Measurements from ENCODE around the gene SMIM45.

Gene SMIM45

DNA sequence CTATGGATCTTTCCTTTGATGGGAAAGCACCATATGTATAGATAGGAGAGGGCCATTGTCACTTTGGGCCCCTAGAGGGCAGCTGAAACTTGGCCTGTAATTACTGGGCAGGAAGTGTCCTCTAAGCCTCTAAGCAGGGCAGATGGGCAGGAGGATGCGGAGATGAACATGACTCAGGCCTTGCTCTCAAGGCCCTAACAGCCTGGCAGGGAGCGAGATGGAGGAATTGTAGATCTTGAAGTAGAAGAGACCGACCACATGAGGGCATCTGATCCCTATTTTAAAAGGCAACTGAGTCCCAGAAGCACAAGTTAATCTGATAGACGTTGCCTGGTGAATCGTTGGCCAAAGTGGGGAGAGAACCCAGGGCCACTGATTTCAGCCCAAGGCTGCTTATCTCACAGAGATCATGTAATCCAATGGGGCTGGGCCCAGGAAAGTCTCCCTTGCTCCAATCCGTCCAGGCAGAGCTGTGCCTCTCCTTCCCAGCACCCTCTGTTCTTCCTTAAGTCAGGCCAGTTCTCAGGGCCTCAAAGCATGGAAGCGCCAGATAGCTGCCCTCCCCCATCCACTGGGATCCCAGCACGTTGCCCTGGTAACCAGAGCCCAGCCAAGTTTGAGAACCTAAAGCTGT, 14.8 kb downstream of the SMIM45 start:
- DNase-seq (ENCODE audit: low read depth in 1 of 2, low spot score in 1 of 2): peak in 1 of 2 donors; percentile 35

DNA sequence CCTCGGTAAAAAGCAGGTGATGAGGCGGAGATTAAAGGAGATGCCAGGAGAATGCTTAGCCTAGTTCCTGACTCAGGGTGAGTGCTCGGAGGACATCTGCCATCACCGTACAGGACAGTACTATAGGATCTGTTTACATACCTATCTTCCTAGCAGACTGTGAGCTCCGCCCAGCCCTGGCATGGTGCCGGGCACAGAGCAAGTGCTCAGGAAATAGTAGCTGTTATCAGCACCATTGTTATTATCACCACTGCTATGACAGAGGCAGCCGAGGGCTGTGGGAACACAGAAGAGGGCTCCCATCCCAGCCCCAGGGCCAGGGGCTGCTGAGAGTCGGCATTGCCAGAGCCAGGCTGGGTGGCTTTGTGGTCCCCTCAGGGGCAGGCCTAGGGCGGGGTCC, 16.7 kb downstream of the SMIM45 start:
- no peak for DNase-seq (ENCODE audit: low read depth in 1 of 2, low spot score in 1 of 2)

DNA sequence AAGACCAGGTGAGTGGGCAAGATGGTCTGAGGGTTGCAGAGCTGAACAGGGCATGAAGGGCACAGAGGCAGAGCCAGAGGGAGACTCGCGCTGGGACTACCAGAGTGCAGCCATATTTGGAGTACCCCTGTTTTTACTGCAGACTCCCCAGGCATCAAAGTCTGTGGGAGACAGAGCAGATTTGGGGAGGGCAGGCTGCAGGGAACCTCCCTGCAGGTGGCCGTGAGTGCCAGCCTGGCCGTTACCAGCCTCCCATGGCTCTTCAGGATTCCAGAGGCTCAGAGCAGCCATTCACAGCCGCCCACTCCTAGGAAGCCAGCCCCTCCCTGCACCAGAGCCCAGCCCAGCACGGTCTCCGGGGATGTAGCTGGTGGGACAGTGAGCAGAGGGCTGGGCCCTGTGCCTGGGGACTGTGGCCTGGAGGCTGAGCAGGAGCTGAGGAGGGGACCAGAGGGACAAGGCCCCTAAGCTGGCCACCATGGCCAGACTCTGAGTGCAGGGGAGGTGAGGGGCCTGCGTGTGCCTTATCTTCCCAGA, 17.2 kb downstream of the SMIM45 start, which contains the start of gene SEPTIN3:
Gene SEPTIN3 (plus strand): TSS at position 334 of the 537 bp plus-strand sequence. CDS start 2,050 bp downstream, outside the sequence.
- DNase-seq (ENCODE audit: low read depth in 1 of 2, low spot score in 1 of 2): no peak

DNA sequence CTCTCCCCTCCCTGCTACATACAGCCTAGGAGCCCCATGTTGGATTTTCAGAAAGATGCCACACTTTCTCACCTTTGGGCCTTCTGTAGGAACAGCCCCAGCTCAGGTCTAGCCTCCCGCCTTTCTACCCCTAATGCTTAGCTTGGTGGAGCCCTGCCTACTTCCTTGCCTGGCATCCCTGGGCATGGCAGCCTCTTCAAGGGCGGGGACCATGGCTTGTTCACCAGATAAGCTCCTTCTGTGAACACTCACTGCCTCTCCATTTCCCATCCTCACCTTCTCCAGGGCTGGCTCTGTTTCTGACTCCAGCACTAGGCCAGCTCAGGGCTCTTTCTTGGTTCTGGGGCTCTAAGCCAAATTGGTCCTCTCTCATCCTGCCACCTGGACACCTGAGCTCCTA, 18.7 kb downstream of the SMIM45 start:
- no peak for DNase-seq (ENCODE audit: low read depth in 1 of 2, low spot score in 1 of 2)

DNA sequence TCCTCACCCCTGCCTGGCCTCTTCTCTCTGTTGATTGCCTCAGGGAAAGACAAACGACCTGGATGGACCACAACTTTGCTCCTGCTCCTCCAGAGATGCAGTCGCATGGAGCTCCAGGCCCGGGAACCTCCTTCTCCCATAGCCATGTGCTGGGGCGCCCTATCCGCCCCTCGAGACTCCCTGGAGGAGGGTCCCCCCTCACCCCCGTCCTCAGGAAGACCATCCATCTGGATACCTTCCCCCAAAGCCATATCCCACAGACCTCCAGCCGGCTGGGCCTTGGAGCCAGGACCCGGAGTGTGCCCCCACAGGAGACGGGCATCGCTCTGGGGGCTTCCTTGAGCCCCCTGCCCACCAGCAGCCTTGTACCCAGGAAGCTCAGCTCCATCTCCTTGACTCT, 19.5 kb downstream of the SMIM45 start:
- DNase-seq (ENCODE audit: low read depth in 1 of 2, low spot score in 1 of 2): no peak

DNA sequence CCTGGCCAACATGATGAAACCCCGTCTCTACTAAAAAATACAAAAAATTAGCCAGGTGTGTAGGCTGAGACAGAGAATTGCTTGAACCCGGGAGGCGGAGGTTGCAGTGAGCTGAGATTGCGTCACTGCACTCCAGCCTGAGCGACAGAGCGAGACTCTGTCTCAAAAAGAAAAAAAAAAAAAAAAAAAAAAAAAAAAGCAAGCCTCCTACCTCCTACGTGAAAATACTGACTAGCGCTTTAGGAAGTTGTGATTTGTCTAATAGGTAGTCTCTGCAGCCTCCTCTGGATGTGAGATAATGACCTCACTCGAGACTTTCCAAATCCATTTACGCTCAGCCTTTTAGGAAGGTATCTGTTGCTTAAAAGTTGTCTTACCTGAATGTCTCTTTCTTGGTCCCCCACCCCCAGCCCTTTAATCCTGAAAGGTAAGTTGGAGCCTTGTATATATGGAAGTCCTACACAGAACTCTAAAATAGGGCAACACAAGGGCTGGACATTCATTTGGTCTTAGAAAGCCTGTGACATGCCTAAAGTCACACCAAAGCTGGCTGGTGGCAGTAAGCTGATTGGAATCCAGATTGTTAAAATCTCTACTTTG, 22.8 kb downstream of the SMIM45 start:
- DNase-seq (ENCODE audit: low read depth in 1 of 2, low spot score in 1 of 2): no peak

DNA sequence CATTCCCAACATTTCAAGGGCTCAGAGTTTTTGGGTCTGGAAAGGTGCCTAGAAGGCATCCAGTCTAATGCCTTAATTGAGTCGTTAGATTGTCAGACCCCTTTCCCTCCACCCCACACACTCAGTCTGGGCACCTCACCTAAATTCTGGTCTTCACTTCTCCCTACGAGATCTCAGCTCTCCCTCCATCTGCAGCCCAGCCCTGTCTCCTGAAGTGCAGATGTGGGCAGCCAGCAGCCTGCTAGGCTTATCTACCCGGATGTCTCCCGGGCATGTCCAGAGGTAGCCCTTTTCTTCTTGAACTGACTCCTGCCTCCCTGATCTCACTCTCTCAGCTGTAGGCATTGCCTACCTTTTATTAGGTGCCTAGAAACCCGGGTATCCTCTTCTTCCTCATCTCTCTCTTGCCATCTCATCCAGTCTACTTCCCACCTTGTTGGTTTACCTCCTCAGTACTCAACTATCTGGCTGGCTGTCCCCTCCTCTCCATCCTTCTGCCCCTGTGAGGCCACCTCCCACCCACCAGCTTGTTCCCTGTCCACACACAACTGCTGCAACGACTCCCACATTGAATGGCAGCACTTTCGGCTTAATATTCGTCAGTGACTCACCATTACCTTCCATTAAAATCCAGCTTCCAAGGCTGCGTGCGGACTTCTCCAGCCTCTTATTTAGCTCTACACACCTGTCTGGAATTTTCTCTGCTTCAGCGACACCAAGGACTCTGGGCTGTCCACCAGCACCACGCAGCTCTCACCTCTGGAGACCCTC, 23.5 kb downstream of the SMIM45 start:
- DNase-seq (ENCODE audit: low read depth in 1 of 2, low spot score in 1 of 2): no peak

DNA sequence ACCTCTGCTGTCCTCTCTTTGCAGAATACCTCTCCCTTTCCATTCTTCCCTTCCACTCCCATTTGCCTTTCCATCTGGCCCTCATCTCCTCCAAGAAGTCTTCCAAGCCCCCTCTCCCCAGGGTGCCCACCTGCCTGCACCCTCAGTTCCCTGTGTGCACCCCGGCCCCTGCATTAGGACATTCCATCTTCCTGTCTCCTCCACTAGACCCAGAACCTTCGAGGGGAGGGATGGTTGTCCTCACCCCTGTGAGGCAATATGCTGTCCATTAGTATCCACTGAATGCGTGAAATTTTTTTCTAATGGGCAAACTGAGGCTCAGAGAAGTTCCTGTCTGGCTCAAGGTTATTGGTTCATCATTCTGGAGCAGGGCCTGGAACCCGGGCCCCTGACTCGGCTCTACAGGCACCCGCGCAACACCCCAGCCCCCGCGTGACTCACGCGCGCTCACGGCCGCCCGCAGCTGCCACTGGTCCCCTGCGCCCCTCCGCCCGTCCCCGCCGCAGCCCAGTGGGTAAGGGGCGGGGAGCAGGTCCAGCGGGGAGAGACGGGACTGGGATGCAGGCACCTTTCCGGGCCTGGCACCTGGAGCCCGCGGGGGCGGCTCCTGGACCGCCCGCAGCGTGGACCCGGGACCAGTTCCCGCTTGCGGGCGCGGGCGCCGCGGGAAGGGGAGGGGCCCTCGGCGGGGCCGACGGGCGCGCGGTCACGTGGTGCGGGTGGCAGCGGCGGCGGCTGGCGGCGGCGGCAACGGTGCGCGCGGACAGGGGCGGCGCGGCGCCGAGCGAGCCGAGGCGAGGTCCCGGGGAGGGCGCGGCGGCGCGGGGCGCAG, 24.3 kb downstream of the SMIM45 start:
- peak in 1 of 2 donors; percentile 16 for DNase-seq (ENCODE audit: low read depth in 1 of 2, low spot score in 1 of 2)

DNA sequence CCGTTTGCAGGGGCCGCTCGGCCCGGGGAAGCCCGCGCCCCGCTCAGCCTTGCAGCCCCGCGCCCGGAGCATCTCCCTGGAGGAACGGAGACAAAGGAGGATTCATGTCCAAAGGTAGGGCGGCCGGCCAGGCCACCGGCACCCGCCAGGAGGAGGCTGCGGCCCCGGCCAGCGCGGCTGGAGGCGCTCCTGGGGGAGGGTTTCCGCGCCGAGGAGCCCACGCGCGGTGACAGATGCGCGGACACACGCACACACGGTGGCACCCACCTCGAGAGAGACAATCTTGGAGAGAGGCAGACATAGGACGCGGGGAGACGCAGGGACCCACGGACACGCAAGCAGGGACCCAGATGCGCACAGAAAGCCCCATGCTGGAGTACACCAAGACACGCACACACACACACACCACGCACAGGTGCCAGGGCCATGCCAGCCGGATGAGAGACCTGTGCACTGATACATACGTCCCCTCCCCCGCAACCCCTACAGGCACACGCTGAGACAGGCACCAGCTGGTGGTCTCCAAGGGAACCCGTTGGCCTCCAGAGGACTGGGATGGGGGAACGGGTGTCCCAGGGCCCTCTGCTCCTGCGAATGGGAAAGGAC, 25.1 kb downstream of the SMIM45 start:
- no peak for DNase-seq (ENCODE audit: low read depth in 1 of 2, low spot score in 1 of 2)

DNA sequence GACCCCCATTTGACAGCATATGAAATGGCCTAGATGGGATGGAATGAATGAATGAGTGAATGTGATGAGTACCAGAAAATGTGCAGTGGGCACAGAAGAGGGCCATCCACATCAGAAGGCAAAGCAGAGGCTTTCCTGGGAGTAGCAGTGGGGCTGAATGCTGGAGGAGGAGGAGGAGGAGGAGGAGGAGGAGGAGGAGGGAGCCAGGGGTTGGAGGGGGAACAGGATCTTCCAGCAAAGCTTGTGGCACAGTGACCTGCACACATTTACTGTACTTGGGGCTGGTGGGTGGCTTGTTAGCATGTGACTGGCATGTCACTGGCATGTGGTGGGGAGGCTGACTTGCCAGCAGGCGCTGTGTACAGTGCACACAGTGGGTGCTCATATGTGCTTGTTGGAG, 26.8 kb downstream of the SMIM45 start:
- no peak for DNase-seq (ENCODE audit: low read depth in 1 of 2, low spot score in 1 of 2)

DNA sequence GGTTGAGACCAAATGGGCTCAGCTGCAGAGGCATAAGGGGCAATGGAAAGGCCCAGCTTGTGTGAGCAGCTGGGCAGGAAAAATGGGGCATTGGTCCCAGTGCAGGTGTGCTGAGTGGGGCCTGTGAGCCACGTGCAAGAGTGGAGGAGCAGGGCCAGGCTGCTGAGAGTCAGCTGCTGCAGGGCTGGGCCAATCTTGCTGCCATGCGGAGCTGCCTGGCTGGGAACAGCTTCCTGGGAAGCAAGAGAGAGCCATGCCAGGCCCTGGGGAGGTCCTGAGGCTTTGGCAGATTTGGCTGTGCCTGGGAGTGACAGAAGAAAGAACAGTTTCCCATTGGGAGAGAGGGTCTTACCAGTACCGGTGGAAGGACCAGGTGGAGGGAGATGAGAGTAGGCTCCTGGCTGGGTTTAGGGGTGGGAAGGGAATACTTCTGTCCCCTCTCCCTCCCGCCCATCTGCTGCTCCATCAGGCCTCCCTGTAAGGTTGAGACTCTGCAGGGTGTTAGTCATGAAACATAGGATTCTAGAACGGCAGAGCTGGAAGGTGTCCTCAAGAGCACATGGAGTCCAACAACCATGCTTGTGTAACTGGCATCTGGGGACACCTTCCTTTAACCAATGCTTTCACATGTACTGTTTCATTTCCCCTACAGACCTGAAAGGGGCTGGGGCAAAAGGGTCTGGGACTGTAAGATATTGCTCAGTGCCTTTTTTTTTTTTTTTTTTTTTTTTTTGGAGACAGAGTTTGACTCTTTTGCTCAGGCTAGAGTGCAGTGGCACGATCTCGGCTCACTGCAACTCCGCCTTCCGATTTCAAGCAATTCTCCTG, 27.7 kb downstream of the SMIM45 start:
- DNase-seq (ENCODE audit: low read depth in 1 of 2, low spot score in 1 of 2): no peak

DNA sequence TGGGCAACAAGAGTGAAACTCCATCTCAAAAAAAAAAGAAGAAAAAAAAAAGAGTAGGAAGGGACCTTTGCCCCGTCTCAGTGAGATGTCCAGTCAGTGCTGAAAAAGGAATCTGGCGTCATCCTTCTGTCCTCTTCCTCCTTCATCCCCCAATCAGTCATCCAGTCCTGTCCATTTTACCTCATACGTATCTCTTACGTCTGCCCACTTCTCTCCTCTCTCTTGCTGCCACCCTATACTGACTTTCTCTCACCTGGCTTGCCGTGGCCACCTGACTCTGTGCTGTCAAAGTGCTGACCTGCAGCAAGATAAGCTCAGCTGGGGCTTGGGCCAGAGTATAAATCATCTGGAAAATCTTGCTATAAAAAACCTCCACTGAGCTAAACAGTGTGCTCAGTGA, 30.9 kb downstream of the SMIM45 start:
- no peak for DNase-seq (ENCODE audit: low read depth in 1 of 2, low spot score in 1 of 2)

DNA sequence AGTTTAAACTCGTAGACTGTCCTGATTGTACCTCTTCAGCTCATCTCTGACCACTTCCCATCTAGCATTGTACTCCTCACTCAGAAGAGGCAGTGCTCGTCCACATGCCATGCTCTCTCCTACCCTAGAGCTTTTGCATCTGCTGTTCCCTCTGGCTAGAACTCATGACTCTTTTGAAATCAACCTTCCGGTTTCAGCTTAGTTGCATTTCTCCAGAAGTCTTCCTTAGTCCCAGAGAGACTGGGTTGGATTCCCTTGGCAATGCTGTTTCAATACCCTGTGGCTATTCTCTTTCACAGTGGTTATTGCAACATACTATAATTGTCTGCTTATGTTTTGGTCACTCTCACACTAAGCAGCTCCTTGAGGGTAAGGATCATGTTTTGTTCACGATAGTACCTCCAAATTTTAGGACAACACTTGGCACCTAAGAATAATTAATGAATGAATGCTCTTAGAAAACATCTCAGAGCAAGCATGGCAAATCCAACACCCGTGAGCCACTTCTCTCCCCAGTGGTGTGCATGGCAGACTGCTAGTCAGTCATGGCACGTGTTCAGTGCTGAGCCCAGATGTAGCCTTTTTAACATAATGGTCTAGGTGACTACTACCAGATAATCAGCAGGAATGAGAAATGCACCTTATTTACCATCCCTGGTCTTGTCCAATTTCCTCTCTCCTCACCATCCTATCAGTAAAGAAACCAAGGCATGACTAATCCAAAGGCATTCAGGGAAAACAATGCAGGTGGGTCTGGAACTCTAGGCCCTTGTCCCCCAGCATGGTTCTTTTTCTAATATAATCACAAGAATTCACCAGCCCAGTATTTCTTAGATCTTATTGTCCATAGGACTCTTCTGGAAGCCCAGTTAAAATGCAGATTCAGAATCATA, 31.8 kb downstream of the SMIM45 start:
- no peak for DNase-seq (ENCODE audit: low read depth in 1 of 2, low spot score in 1 of 2)

DNA sequence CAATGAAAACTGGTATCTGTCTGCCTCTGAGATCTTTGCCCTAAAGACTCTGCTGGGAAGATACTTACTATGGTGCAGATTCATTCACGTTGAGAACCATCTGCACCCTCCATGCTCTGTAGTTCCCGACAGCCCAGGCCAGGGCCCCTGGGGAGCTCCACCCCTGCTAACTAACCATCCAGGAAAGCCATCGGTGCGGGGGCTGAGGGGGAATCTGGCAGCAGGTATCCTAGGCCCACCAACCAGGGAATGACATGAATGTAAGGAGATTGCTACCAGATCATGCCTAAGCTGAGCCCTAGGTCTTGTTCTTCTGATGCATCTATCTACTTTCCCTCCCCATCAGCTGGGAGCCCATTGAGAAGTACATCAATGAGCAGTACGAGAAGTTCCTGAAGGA, 35.3 kb downstream of the SMIM45 start:
- no peak for DNase-seq (ENCODE audit: low read depth in 1 of 2, low spot score in 1 of 2)

DNA sequence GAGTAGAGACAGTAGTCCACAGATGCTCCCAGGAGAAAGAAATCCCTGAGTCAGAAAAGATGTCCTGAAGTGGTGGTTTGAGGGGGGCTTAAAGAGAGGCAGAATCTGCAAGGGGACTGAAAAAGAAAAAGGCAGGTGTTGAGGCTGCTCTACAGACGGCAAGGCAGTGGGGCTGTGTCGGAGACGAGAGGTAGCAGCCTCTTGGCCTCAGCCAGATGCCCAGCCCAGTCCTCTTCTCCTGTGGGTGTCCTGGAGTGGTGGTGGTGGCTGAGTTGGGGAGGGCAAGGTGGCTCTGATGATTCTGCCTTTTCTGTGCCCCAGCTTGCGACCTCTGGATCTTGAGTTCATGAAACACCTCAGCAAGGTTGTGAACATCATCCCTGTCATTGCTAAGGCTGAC, 37.3 kb downstream of the SMIM45 start:
- DNase-seq (ENCODE audit: low read depth in 1 of 2, low spot score in 1 of 2): no peak

DNA sequence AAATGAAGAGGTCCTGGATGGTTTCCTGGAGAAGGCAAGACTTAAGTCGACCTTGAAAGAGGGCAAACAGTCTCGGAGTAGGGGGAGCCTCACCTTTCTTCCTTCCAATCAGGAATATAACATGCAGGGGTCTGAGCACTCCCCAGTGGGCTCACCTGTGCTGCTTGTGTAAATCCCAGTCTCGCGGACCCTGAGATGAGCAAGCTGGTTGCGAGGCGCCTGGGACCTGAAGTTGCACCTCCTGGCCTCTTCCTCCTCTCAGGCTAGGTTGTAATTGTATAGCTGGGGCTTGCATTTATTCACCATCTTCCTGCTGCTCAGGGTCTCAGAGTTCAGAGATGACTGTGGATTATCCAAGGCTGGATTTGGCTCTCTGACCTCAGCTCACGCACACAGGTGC, 39.2 kb downstream of the SMIM45 start:
- DNase-seq (ENCODE audit: low read depth in 1 of 2, low spot score in 1 of 2): no peak

DNA sequence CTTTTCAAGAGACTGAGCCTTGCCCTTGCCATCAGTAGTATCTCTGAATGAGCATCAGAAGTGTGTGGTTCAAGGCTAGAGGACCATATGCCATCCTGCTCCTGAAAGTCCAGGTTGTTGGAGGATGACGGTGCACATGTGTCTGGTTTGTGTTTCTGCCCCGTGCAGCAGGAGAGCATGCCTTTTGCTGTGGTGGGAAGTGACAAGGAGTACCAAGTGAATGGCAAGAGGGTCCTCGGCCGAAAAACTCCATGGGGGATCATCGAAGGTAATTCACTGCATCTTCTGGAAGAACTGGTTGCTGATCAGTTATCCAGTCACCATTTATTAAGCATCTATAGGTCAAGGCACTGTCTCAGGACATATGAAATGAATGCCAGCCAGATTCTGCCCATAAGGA, 40.5 kb downstream of the SMIM45 start:
- no peak for DNase-seq (ENCODE audit: low read depth in 1 of 2, low spot score in 1 of 2)

DNA sequence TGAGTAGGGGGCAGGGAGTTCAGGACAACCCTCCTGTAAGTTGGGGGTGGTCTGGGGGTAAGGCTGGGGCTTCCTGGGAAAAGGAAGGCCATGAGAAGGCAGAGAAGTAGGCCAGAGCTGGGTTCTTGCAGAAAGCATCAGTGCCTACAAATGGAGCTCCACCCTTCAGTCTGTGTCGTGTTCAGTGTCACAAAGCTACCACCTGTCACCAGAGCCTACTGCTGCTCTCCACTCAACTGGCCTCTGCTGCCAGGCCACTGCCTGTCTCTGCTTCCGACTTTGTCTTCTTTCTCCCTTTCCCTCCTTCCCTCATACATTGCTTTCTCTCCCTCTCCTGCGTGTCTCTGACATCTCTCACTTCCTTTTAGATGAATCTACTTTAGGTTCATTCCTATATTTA, 43.3 kb downstream of the SMIM45 start:
- no peak for DNase-seq (ENCODE audit: low read depth in 1 of 2, low spot score in 1 of 2)

DNA sequence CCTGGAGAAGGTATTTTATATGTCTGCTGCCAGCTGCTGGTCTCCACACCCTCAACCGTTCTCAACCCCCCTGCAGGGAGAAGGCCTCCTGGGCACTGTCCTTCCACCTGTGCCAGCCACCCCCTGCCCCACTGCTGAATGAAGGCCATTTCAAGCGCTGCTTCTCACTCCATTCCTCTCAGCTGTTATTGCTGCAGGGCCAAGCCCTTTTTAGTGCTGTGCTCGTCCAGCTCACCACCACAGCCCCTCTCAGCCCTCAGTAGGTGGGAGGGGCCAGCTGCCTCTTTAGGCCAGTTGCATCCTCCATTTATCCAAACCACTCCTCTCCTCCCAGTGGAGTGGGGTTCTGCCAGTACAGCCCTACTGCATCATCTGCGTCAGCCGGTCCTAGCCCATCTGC, 44.9 kb downstream of the SMIM45 start:
- DNase-seq (ENCODE audit: low read depth in 1 of 2, low spot score in 1 of 2): no peak

All from activated CD4-positive, alpha-beta T cell treated with anti-CD3 and anti-CD28 coated beads, Interleukin-2, amount 50 U/mL, for 24 hours (primary cell).